B cell (primary cell): ENCODE data around the gene CLCF1. TPM values are rescaled to one million over a fixed set of nuclear protein-coding genes. Genes with fewer than 3 reads are reported as not detected.

Source experiments
- ATAC-seq: fragments of 200-7000 bp; cut with Tn5 transposase; one replicate; pipeline ENCODE4 v1.10.0; 2021; ENCODE audit warnings: low read depth, mild to moderate bottlenecking, moderate number of reproducible peaks, moderate library complexity
- CTCF ChIA-PET: fragments of 350-600 bp; sonication (Branson Sonifier 250); formaldehyde crosslinking; loops from one replicate; lab custom pipeline; 2021; ENCODE audit warnings: antibody characterized with exemption, inconsistent platforms; lab: Charles Lee
- POLR2A ChIA-PET: fragments of 350-600 bp; sonication (Branson Sonifier 250); formaldehyde crosslinking; loops from one replicate; lab custom pipeline; 2021; ENCODE audit warnings: antibody characterized with exemption; lab: Charles Lee
- DNase-seq: peaks from one replicate; pipeline ENCODE4 v3.0.0; 2013
- H2AFZ ChIP-seq: 2 replicates; pipeline ENCODE4 v1.6.1; 2012; ENCODE audit warnings: mild to moderate bottlenecking, low read depth, low read length; ENCODE audit not compliant: insufficient read depth, poor library complexity, severe bottlenecking
- H3K27ac ChIP-seq, 2 donors: 1 replicate in 1 of 2; 2 replicates in 1 of 2; pipeline ENCODE4 v1.5.1; 2012 to 2013; ENCODE audit warnings: low read length in 2 of 2, mild to moderate bottlenecking in 2 of 2, moderate library complexity in 1 of 2
- H3K27me3 ChIP-seq, 4 experiments: fragments of 200-600 bp in 1 of 4; sonication (generic) in 1 of 4; replicated peaks in 1 of 4; 1 replicate in 2 of 4; 2 replicates in 2 of 4; pipeline versions ENCODE4 v1.6.1 to v1.7.0; 2013 to 2016; ENCODE audit warnings: low read length in 3 of 4, mild to moderate bottlenecking in 2 of 4, mixed read lengths in 1 of 4, moderate library complexity in 1 of 4; ENCODE audit not compliant: insufficient read depth in 4 of 4, control insufficient read depth in 3 of 4; ENCODE audit errors: control extremely low read depth in 1 of 4
- H3K36me3 ChIP-seq, 2 experiments: replicated peaks in 1 of 2; 1 replicate in 1 of 2; 2 replicates in 1 of 2; pipeline versions ENCODE4 v1.6.1 to v1.7.1; 2013; ENCODE audit warnings: low read length in 1 of 2; ENCODE audit not compliant: insufficient read depth in 2 of 2, control insufficient read depth in 1 of 2; ENCODE audit errors: control extremely low read depth in 1 of 2, extremely low read depth in 1 of 2
- H3K4me1 ChIP-seq, 2 donors: fragments of 200-600 bp in 1 of 2; sonication (generic) in 1 of 2; 1 replicate in 1 of 2; 2 replicates in 1 of 2; pipeline versions ENCODE4 v1.5.1 to v1.6.1; 2013 to 2017; ENCODE audit warnings: low read length in 2 of 2; ENCODE audit not compliant: control insufficient read depth in 2 of 2, insufficient read depth in 2 of 2
- H3K4me2 ChIP-seq: replicated peaks from 2 replicates; pipeline ENCODE3; 2012; ENCODE audit warnings: mild to moderate bottlenecking, low read depth, low read length; ENCODE audit not compliant: poor library complexity, severe bottlenecking
- H3K4me3 ChIP-seq, 5 experiments: fragments of 200-600 bp in 1 of 5; sonication (generic) in 1 of 5; 1 replicate in 3 of 5; 2 replicates in 2 of 5; pipeline versions ENCODE4 v1.5.1 to v1.7.0; 2011 to 2016; ENCODE audit warnings: low read length in 4 of 5, mild to moderate bottlenecking in 4 of 5, low read depth in 2 of 5, control low read depth in 1 of 5, moderate library complexity in 1 of 5; ENCODE audit not compliant: insufficient read depth in 1 of 5; ENCODE audit errors: control extremely low read depth in 1 of 5, extremely low read depth in 1 of 5
- H3K79me2 ChIP-seq: fragments of 200-600 bp; sonication (generic); one replicate; pipeline ENCODE4 v1.6.0; 2016; ENCODE audit warnings: low read length; ENCODE audit not compliant: control insufficient read depth, insufficient read depth
- H3K9ac ChIP-seq: fragments of 200-600 bp; sonication (generic); 2 replicates; pipeline ENCODE4 v1.6.1; 2017; ENCODE audit warnings: mild to moderate bottlenecking, low read length, moderate library complexity
- H3K9me3 ChIP-seq, 3 donors: one replicate each; pipeline versions ENCODE4 v1.6.1 to v1.7.1; 2013; ENCODE audit warnings: low read length in 2 of 3; ENCODE audit not compliant: control insufficient read depth in 2 of 3, insufficient read depth in 1 of 3; ENCODE audit errors: control extremely low read depth in 1 of 3
- H4K20me1 ChIP-seq: 2 replicates; pipeline ENCODE4 v1.6.0; 2012; ENCODE audit warnings: mild to moderate bottlenecking, low read length; ENCODE audit not compliant: insufficient read depth, control insufficient read depth, poor library complexity, severe bottlenecking
- H3K27ac Mint-ChIP-seq: one replicate; pipeline ENCODE4 v1.8.0; 2021; ENCODE audit warnings: mixed read lengths
- H3K27me3 Mint-ChIP-seq: one replicate; pipeline ENCODE4 v1.8.0; 2021; ENCODE audit warnings: mixed read lengths
- H3K4me1 Mint-ChIP-seq: one replicate; pipeline ENCODE4 v1.8.0; 2021; ENCODE audit warnings: mixed read lengths
- H3K4me3 Mint-ChIP-seq: one replicate; pipeline ENCODE4 v1.8.0; 2021; ENCODE audit warnings: mixed read lengths
- H3K9me3 Mint-ChIP-seq: one replicate; pipeline ENCODE4 v1.8.0; 2022; ENCODE audit warnings: mixed read lengths; ENCODE audit not compliant: insufficient read depth
- CTCF ChIP-seq: fragments of 200-600 bp; IDR thresholded peaks from one replicate; pipeline ENCODE4 v1.8.0; 2022; ENCODE audit warnings: antibody characterized with exemption, mild to moderate bottlenecking
- EZH2 ChIP-seq: IDR thresholded peaks from 2 replicates; pipeline ENCODE4 v1.6.1; 2012; ENCODE audit warnings: borderline replicate concordance, low read depth, mild to moderate bottlenecking, moderate library complexity, low read length; ENCODE audit not compliant: insufficient read depth, poor library complexity, severe bottlenecking
- WGBS: methylation state at CpG from one replicate; pipeline ENCODE4 v1.1.5; 2013; ENCODE audit warnings: missing lambda C conversion rate; ENCODE audit not compliant: insufficient coverage; 5-methylcytosine and 5-hydroxymethylcytosine counted together
- intact Hi-C: fragments of 100-400 bp; cut with micrococcal nuclease; formaldehyde crosslinking; loops from one replicate; pipeline ENCODE4 v1.10.0; 2022
- polyA plus RNA-seq: library from polyadenylated mRNA; depleted of rRNA; stranded (reverse); fragments of >200 nt; gene quantifications from 2 replicates; pipeline ENCODE4 v1.2.3, GENCODE V29; 2012
- total RNA-seq, 2 donors: library from RNA; stranded (reverse); fragments of 120-200 nt in 1 of 2; gene quantifications; 1 replicate in 1 of 2; 2 replicates in 1 of 2; pipeline versions ENCODE4 v1.2.3 to v1.2.4, GENCODE V29; 2013 to 2022

The CLCF1 gene
- total and polyA plus RNA-seq, 2 donors (not counting 1 experiment from before 2014, with no cell fraction given), result 29.1 to 44.6 TPM

GRCh38 chr11:67410984-67411784 is 37.8 kb upstream of the CLCF1 start:
- Histone ChIP-seq H3K79me2 (peaks cover 42% of the 10 kb centered on the region), H3K4me2 (peak overlapping the region; percentile 89), H3K4me3 (peak overlapping the region in 1 of 5 experiments; percentile 24), H3K4me1 (peaks cover 89 to 95% of the 10 kb centered on the region in 2 donors), H4K20me1 (peaks cover 23% of the 10 kb centered on the region), H3K27ac (peak overlapping the region; percentile 49 to 88), H3K9me3 (peaks cover 0 to 2% (median 0%) of the 10 kb centered on the region in 3 donors), H2AFZ (no peak overlapping the region), H3K36me3 (peaks cover 0 to 34% of the 10 kb centered on the region in 2 experiments), H3K9ac (peak overlapping the region; percentile 24), H3K27me3 (no peaks in the 10 kb centered on the region)
- H3K4me1 Mint-ChIP-seq, result peaks cover 84% of the 10 kb centered on the region
- H3K9me3 Mint-ChIP-seq, result no peaks in the 10 kb centered on the region
- H3K27me3 Mint-ChIP-seq, result no peaks in the 10 kb centered on the region
- DNase-seq (no peak), ATAC-seq (no peak)
- TF ChIP-seq EZH2 (no peak), CTCF (no peak)
- 86% methylated on average over 17 of the region's 17 CpGs for WGBS
- CTCF ChIA-PET, result interaction anchor here (0.9 to 3.8 kb wide), 2 partner anchors 8 to 28 kb away, joined by 3 to 48 read pairs; partner anchors contain the start of genes PPP1CA and TBC1D10C
- peak overlapping the region; percentile 91 for H3K4me3 Mint-ChIP-seq
- intact Hi-C loops, result no loop called here
- POLR2A ChIA-PET, result interaction anchor here (0.8 to 4.8 kb wide), 7 partner anchors 8 to 58 kb away, joined by 4 to 79 read pairs (median 5); partner anchors contain the start of genes POLD4, PPP1CA, PTPRCAP and TBC1D10C
- peak overlapping the region; percentile 100 for H3K27ac Mint-ChIP-seq
